Ovary (tissue), 9 donors: Measurements from ENCODE around the gene FCN1. TPM values are rescaled to one million over a fixed set of nuclear protein-coding genes. Genes with fewer than 3 reads are reported as not detected.
A peak's percentile ranks its signal among the peaks of the same experiment; 100 is the strongest.

Source experiments
- DNase-seq, 5 donors: peaks; one replicate each; pipeline ENCODE4 v3.0.0-alpha.2; 2019 to 2020
- H3K27ac ChIP-seq, 2 donors: fragments of 200-600 bp; one replicate each; pipeline versions ENCODE4 v1.5.1 to v1.8.0; 2019 to 2022
- H3K27me3 ChIP-seq: fragments of 200-600 bp; one replicate; pipeline ENCODE4 v1.8.0; 2022
- H3K36me3 ChIP-seq: fragments of 200-600 bp; sonication (generic); one replicate; pipeline ENCODE4 v1.5.1; 2019
- H3K4me1 ChIP-seq: one replicate; pipeline ENCODE4 v1.8.1; 2013; ENCODE audit warnings: mild to moderate bottlenecking, moderate library complexity; ENCODE audit not compliant: insufficient read depth
- H3K4me3 ChIP-seq: fragments of 200-600 bp; sonication (generic); one replicate; pipeline ENCODE4 v1.5.1; 2017
- H3K9me3 ChIP-seq, 2 donors: fragments of 200-600 bp in 1 of 2; sonication (generic) in 1 of 2; one replicate each; pipeline versions ENCODE4 v1.5.1 to v1.8.1; 2013 to 2019; ENCODE audit warnings: mild to moderate bottlenecking in 1 of 2, moderate library complexity in 1 of 2
- EP300 ChIP-seq: sonication (generic); formaldehyde crosslinking; IDR thresholded peaks from one replicate; pipeline ENCODE4 v1.6.1; 2017; ENCODE audit warnings: antibody characterized with exemption
- POLR2A ChIP-seq: fragments of 450-650 bp; IDR thresholded peaks from one replicate; pipeline ENCODE4 v1.6.1; 2017; ENCODE audit warnings: antibody characterized with exemption, mild to moderate bottlenecking, moderate library complexity
- WGBS, 3 donors: extraction: QIAGEN DNeasy Blood & Tissue Kit in 1 of 3; methylation state at CpG; one replicate each; pipeline versions ENCODE4 v1.1.5 to v1.1.7; 2013 to 2017; 5-methylcytosine and 5-hydroxymethylcytosine counted together
- intact Hi-C, 4 donors: fragments of 100-400 bp; cut with DNase I; formaldehyde crosslinking; loops; one replicate each; pipeline versions ENCODE4 v1.11.0 to v1.15.1; 2022 to 2023
- polyA plus RNA-seq, 2 donors: library from polyadenylated mRNA; stranded (reverse); fragments of 200-250 nt in 1 of 2; fragments of 350-450 nt in 1 of 2; fragmentation: Illumina TruSeq in 1 of 2; extraction: RNeasy Lipid Tissue Mini Kit (QIAGEN cat#74804) in 1 of 2; gene quantifications; one replicate each; pipeline ENCODE4 v1.2.3, GENCODE V29; 2013 to 2014
- total RNA-seq, 7 donors: library from RNA; depleted of rRNA in 2 of 7; stranded (reverse); fragments of >200 nt in 2 of 7; fragmentation: NEBNext Ultra II Directional in 3 of 7; extraction: Animal tissue kit (Norgen Biotek cat#: 25700) in 3 of 7; gene quantifications; one replicate each; pipeline versions ENCODE4 v1.1.0 to v1.2.4, GENCODE V29; 2016 to 2023
- TF ChIP-seq, protein P1 (sequence below), 3 donors: fragments of 450-650 bp in 2 of 3; fragments of 200-600 bp in 1 of 3; IDR thresholded peaks; one replicate each; pipeline versions ENCODE4 v1.5.1 to v1.8.0; 2016 to 2022; ENCODE audit warnings: antibody characterized with exemption in 3 of 3, mild to moderate bottlenecking in 1 of 3
- donor health status: DM: no; HTN: no; CAD: no; lungs with moderate emphysema.
- donor health status: DM: no; HTN: no; CAD: no.
- donor health status: Bipolar disorder and iron deficiency.
- donor health status: DM: yes; HTN: yes; CAD: no.
- donor health status: DM: no; HTN: no; CAD: no.
- donor health status: DM: yes; HTN: yes; CAD: no.

Gene FCN1
- total and polyA plus RNA-seq, 9 donors = 0.43 to 5.0 (median 1.9) TPM; not detected in 2

DNA sequence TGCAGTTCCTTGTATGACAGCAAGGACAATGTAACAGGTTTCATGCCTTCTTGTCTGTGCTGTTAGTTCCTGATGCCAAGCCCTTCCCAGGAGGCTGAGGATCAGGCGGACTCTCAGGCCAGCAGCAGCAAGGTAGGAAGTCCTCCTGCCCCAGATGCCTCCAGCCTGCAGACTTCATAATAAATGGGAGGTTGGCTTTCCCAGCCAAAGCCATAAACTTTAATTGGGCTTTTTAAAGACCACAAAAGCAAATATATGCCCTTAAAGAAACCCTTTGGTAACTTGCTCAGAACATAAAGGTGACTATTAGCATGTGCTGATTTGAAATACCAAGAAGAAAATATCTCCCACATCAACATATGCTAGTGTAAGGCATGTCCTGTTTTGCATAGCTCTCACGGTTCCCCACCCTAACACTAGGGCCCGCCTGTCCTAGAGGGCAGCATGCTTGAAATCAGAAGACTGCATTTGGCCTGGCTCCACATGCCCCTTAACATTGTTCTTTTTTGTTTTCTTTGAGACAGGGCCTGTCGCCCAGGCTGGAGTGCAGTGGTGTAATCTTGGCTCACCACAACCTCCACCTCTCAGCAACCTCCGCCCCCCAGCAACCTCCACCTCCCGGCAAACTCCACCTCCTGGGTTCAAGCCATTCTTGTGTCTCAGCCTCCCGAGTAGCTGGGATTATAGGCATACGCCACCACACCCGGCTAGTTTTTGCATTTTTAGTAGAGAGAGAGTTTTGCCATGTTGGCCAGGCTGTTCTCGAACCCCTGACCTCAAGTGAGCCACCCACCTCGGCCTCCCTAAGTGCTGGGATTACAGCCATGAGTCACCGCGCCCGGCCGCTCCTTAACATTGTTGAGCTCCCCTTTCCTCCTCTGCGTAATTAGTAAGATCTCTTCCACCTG, 44.6 kb upstream of the FCN1 start:
- intact Hi-C loops = no loop called here
- Histone ChIP-seq H3K27me3 (no peaks in the 10 kb centered on the region), H3K9me3 (no peaks in the 10 kb centered on the region), H3K4me3 (no peak overlapping the region), H3K4me1 (peaks cover 3% of the 10 kb centered on the region), H3K27ac (no peak overlapping the region), H3K36me3 (no peaks in the 10 kb centered on the region)
- DNase-seq = peak in 3 of 5 donors; percentile 9 to 36 (median 18)
- 31 to 32% (median 32%) methylated on average over 16 of the region's 16 CpGs for WGBS, 3 donors
- TF ChIP-seq POLR2A = no peak
- TF ChIP-seq EP300 = no peak
- TF ChIP-seq, protein P1, sequence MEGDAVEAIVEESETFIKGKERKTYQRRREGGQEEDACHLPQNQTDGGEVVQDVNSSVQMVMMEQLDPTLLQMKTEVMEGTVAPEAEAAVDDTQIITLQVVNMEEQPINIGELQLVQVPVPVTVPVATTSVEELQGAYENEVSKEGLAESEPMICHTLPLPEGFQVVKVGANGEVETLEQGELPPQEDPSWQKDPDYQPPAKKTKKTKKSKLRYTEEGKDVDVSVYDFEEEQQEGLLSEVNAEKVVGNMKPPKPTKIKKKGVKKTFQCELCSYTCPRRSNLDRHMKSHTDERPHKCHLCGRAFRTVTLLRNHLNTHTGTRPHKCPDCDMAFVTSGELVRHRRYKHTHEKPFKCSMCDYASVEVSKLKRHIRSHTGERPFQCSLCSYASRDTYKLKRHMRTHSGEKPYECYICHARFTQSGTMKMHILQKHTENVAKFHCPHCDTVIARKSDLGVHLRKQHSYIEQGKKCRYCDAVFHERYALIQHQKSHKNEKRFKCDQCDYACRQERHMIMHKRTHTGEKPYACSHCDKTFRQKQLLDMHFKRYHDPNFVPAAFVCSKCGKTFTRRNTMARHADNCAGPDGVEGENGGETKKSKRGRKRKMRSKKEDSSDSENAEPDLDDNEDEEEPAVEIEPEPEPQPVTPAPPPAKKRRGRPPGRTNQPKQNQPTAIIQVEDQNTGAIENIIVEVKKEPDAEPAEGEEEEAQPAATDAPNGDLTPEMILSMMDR (IDR thresholded peaks at IDR 0.05) = no peak

DNA sequence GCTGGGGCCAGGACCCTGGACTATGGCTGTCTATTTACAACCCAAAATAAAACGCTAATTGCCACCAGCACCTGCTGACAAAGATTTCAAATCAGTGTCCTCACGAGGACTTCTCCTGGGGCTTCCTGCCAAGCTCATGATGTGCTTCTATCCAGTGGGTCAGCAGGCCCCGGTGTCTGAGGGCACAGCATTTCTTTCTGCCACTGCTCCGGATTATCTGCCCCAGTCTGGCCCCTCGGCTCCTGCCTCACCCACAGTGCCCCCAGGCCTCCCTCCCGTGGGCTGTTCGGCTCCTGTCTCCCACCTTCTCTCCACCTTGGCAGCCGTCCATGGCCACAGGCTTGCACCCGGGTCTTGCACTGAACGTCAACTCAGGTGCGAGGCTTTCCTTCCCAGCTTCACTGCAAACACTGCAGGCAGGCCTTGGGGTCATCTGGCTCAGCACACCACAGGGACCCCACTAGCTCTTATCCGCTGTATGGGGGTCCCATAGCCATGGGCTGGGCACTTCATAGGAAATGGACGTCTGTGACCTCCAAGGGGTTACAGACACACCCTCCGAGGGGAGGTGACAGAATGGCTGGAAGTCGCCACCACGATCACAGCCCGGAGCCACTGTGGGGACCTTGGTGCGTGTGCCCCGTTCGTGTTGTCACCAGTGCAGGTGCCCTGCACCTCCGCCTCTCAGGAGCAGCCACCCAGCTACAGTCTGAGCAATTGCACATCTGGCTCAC, 43.8 kb upstream of the FCN1 start:
- peaks cover 3% of the 10 kb centered on the region for H3K4me1 ChIP-seq
- H3K9me3 ChIP-seq = no peaks in the 10 kb centered on the region
- no peaks in the 10 kb centered on the region for H3K27me3 ChIP-seq
- WGBS, 3 donors = 66 to 70% (median 68%) methylated on average over 14 to 21 of the region's 21 CpGs
- TF ChIP-seq, protein P1 (IDR thresholded peaks at IDR 0.05) = no peak
- TF ChIP-seq POLR2A = no peak
- no peak for TF ChIP-seq EP300
- peak in 3 of 5 donors; percentile 12 to 36 (median 18) for DNase-seq
- intact Hi-C loops = no loop called here
- no peaks in the 10 kb centered on the region for H3K36me3 ChIP-seq
- H3K27ac ChIP-seq = no peak overlapping the region
- H3K4me3 ChIP-seq = no peak overlapping the region

DNA sequence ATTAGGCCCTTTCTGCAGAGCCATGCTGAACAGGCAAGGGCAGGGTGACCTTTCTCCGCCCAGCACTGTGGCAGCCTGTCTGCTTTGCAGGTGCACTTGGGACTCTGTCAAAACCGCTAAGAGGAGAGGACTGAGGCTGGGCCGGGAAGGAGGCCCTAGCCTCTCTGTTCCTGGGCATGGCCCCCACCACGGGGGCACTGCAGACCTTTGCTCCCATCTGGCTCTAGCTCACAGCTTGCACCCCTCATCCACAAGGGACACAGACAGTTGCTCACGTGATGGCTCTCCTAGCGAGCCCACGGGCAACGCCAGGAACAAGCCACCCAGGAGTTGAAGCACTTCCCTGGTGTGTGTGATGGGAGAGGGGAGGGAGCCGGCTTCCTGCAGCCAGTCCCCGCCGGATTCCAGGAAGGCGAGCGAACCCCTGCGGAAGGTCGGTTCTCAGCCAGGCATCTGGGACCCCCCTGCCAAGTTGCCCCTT, 43.0 kb upstream of the FCN1 start:
- 82 to 86% (median 86%) methylated on average over 15 of the region's 15 CpGs for WGBS, 3 donors
- Histone ChIP-seq H3K27ac (no peak overlapping the region), H3K36me3 (no peaks in the 10 kb centered on the region), H3K27me3 (no peaks in the 10 kb centered on the region), H3K4me1 (peaks cover 3% of the 10 kb centered on the region), H3K9me3 (no peaks in the 10 kb centered on the region), H3K4me3 (no peak overlapping the region)
- peak in 3 of 5 donors; percentile 10 to 20 (median 12) for DNase-seq
- TF ChIP-seq EP300 = no peak
- TF ChIP-seq, protein P1 (IDR thresholded peaks at IDR 0.05) = no peak
- no peak for TF ChIP-seq POLR2A
- intact Hi-C loops = no loop called here

- Histone ChIP-seq H3K27ac (no peak overlapping the region), H3K4me1 (peaks cover 3% of the 10 kb centered on the region), H3K36me3 (no peaks in the 10 kb centered on the region), H3K27me3 (no peaks in the 10 kb centered on the region), H3K4me3 (no peak overlapping the region), H3K9me3 (no peaks in the 10 kb centered on the region)
- DNase-seq = peak in 3 of 5 donors; percentile 8 to 13 (median 11)
- intact Hi-C loops = no loop called here
- TF ChIP-seq POLR2A (no peak), EP300 (no peak)
- TF ChIP-seq, protein P1 (IDR thresholded peaks at IDR 0.05) = no peak
- WGBS, 3 donors = 86 to 100% (median 93%) methylated on average over 8 to 9 of the region's 9 CpGs
Observed at GRCh38 chr9:134959971-134960310, 42.2 kb upstream of the FCN1 start.
